Medulla oblongata (tissue), 1 donor: ENCODE data around the gene SCMH1.
"Not testable (repeated sequence)": the region's sequence is repeated elsewhere in the genome, so short reads cannot be mapped to it uniquely, and the experiment has no call there.

Experiments used
- DNase-seq: peaks from one replicate; pipeline ENCODE4 v3.0.0-alpha.2; 2015; ENCODE audit errors: extremely low spot score

Gene SCMH1

DNA sequence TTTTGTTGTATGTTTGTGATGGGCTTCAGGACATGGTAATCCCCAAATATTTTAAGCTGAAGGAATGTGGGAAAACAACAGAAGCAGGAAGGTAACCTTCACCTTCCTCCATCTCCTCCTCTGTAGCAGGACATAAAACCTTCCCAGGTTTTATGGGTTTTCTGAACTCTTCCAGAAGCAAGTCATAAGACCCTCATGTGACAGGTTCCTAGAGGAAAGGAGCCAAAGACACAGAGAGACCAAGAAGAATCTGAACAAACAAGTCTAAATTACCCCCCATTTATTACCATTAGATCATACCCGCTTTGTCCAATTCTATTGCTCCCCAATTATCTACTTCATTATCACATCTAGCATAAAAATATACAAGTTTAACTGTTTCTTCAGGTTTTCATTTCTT is 28.8 kb downstream of the SCMH1 start:
- no peak for DNase-seq

DNA sequence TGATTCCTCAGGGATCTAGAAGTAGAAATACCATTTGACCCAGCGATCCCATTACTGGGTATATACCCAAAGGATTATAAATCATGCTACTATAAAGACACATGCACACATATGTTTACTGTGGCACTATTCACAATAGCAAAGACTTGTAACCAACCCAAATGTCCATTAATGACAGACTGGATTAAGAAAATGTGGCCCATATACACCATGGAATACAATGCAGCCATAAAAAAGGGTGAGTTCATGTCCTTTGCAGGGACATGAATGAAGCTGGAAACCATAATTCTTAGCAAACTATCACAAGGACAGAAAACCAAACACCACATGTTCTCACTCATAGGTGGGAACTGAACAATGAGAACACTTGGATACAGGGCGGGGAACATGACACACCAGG is 30.5 kb downstream of the SCMH1 start:
- DNase-seq: not testable (repeated sequence)

DNA sequence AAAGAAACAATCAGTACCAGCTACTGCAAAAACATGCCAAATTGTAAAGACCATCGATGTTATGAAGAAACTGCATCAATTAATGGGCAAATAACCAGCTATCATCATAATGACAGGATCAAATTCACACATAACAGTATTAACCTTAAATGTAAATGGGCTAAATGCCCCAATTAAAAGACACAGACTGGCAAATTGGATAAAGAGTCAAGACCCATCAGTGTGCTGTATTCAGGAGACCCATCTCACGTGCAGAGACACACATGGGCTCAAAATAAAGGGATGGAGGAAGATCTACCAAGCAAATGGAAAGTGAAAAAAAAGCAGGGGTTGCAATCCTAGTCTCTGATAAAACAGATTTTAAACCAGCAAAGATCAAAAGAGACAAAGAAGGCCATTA is 35.1 kb downstream of the SCMH1 start:
- not testable (repeated sequence) for DNase-seq

DNA sequence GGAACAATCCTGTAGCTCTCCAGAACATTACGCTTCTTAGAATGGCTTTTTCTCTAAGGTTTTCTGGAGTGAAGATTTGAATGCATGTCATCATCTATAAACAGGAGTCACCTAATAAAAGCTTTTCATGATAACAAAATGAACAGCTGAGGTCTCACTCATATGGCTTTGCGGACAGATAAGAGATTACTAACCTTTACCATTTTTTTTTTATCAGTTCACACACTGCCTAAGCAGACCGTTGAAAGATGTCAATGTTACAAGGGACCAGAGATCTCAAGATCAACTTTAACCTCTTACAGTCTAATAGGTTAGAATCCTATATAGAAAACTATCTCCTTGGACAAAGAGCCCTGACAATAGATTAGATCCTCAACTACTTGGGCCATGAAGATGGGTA is 41.4 kb downstream of the SCMH1 start:
- DNase-seq: no peak

GRCh38 chr1:41199375-41199774 is 42.7 kb downstream of the SCMH1 start:
- no peak for DNase-seq

DNA sequence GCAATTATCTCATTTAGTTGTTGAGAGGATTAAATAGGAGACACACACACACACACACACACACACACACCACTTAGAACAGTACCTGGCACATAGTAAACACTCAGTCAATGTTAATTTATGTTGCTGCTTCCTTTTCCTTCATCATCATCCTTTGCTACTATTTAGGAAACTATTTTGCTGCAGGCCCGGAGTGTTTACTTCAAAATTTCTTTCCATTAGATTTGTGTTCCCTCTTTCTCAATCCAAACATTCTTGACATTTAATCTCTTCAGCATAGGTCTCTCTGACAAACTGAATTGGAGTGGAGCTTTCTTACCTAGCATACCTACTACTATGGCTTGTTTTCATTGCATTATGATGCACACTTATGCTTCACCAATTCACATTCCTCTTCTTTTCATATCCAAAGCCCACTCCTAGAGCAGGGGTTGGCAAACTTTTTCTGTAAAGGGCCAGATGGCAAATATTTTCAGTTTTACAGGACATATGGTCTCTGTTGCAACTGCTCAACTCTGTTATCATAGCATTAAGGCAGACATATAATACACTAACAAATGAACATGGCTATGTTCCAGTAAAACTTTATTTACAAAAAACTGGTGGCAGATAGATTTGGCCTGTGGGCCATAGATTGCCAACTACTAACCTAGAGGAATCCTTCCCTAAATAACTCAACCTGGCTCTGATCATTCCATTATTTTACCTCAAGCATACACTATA is 49.5 kb downstream of the SCMH1 start:
- no peak for DNase-seq

DNA sequence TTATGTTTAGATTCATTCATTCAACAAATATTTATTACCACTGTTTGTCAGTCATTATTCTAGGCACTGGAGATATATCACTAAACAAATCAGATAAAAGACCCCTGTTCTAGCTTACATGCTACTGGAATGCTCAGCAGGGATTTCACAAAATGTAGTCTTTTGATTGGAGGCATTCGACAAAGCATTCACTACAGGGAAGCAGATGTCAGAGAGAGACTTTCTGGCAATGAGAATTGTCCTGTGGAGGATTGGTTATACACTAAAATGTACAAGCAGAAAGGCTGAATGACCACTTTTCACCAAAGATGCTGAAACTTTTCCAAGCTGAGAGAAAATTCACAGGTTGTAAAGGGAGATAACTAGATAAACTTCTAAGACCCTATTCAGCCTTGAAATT is 57.7 kb downstream of the SCMH1 start:
- DNase-seq: no peak

DNA sequence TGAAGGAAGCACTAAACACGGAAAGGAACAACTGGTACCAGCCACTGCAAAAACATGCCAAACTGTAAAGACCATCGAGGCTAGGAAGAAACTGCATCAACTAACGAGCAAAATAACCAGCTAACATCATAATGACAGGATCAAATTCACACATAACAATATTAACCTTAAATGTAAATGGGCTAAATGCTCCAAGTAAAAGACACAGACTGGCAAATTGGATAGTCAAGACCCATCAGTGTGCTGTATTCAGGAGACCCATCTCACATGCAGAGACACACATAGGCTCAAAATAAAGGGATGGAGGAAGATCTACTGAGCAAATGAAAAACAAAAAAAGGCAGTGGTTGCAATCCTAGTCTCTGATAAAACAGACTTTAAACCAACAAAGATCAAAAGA is 63.9 kb downstream of the SCMH1 start:
- DNase-seq: not testable (repeated sequence)

DNA sequence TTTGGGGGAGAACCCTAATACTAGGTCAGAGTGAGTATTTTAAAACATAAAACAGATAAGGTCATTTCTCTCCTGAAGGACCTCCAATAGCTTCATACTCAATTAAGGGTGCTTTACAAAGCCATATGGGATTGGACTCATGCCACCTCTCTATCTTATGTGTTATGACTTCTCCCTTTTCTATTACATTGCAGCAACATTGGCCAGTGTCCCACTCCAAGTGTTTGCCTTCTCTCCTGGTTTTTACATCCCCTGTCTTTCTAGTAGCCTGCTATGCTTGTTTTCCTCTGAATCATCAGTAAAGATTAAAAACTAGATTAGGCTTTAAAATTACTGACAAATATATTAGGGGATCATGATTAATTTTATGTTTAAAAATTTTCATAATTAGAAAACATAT is 66.6 kb downstream of the SCMH1 start:
- no peak for DNase-seq

DNA sequence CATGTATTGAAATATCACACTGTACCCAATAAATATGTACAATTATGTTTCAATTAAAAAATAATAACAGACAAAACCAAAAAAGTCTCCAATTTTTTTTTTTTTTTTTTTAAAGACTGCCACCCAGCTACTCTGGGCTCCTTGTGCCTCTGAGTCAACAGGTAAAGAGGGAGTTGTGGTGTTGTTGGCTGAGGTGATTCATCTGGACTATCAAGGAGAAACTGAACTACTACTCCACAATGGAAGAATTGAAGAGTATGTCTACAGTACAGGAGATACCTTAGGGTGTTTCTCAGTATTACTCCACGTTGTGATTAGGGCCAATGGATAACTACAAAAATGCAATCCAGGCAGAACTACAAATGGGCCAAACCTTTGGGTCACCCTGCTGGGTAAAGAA is 67.9 kb downstream of the SCMH1 start:
- no peak for DNase-seq

- no peak for DNase-seq
These were observed 68.5 kb downstream of the SCMH1 start for GRCh38 chr1:41173651-41174050.

DNA sequence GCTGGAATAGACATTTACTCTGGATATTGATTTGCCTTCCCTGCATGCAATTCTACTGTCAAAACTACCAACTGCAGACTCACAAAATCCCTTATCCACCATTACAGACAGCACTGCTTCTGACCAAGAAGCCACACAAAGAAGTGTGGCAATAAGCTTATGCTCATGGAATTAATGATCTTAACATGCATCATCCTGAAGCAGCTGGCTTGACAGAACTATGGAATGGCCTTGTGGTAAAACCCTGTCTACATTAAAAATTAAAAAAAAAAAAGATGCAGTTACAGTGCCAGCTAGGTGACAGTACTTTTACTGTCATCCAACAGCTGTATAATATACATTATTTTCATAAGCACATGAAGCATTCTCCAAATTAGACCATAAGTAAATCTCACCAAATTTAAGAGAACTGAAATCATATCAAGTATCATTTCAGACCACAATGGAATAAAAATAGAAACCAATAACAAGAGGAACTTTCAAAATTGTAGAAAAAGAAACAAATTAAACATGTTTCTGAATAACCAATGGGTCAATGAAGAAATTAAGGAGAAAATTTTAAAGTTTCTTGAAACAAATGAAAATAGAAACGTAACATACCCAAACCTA is 70.7 kb downstream of the SCMH1 start:
- DNase-seq: no peak

GRCh38 chr1:41169799-41170180 is 72.3 kb downstream of the SCMH1 start:
- no peak for DNase-seq

- DNase-seq: no peak
These were observed 72.9 kb downstream of the SCMH1 start for GRCh38 chr1:41169066-41169798.

GRCh38 chr1:41167667-41168066 is 74.4 kb downstream of the SCMH1 start:
- DNase-seq: no peak

DNA sequence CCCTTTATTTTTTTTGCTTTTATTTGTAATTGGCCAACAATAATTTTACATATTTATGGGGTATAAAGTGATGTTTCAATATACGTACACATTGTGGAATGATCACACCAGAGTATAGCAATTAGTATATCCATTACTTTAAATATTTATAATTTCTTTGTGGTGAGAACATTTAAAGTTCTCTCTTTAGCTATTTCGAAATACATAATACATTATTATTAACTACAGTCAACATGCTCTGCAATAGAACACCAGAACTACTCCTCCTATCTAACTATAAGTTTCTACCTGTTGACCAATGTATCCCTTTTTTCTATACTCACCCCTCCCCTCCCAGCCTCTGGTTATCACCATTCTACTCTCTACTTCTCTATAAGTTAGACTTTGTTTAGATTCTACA is 77.4 kb downstream of the SCMH1 start:
- DNase-seq: no peak

DNA sequence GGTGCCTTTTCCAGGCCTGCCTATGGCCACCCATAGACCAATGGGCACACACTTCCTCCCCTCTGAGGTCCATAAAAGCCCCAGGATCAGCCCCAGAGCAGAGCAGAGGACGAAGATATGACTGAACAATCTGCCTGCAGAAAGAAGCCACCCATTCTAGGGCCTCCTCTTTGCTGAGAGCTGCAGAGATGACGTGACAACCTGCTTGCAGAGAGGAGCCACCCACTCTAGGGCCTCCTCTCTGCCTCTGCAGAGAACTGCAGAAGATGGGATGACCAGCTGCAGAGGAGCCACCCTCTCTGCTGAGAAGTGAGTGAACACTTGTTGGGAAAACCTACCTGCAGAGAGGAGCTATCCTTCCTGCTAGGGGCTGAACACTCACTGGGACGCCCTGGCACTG is 79.7 kb downstream of the SCMH1 start:
- no peak for DNase-seq

DNA sequence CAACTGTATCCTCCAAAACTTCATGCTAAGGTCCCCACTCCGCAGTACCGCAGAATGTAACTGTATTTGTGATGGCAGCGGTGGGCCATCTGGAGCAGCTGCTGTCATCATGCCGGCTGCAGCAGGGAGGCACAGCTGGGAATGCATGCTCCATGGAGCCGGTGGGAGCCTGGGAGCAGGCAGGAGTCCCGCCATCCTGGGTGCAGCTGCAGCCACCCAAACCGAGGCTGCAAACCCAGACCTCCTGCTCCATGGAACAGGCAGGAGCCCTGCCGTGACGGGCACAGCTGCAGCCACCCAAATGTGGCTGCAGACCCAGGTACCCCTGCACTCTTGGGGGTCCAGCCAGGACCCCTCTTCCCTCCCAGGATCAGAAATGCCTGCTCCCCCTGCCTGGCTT is 80.3 kb downstream of the SCMH1 start:
- DNase-seq: no peak

- no peak for DNase-seq
These were observed 81.5 kb downstream of the SCMH1 start for GRCh38 chr1:41160498-41161110.

- DNase-seq: no peak
These were observed 83.1 kb downstream of the SCMH1 start for GRCh38 chr1:41158966-41159365.

GRCh38 chr1:41158147-41158875 is 83.8 kb downstream of the SCMH1 start:
- DNase-seq: no peak

- DNase-seq: no peak
These were observed 87.0 kb downstream of the SCMH1 start for GRCh38 chr1:41155105-41155504.
